Cerebellar cortex (tissue), 1 donor: ENCODE measurements around the gene GRK2.

Source experiments
- DNase-seq: peaks from one replicate; pipeline ENCODE4 v3.0.0-alpha.2; 2015; ENCODE audit warnings: low spot score

Gene GRK2

DNA sequence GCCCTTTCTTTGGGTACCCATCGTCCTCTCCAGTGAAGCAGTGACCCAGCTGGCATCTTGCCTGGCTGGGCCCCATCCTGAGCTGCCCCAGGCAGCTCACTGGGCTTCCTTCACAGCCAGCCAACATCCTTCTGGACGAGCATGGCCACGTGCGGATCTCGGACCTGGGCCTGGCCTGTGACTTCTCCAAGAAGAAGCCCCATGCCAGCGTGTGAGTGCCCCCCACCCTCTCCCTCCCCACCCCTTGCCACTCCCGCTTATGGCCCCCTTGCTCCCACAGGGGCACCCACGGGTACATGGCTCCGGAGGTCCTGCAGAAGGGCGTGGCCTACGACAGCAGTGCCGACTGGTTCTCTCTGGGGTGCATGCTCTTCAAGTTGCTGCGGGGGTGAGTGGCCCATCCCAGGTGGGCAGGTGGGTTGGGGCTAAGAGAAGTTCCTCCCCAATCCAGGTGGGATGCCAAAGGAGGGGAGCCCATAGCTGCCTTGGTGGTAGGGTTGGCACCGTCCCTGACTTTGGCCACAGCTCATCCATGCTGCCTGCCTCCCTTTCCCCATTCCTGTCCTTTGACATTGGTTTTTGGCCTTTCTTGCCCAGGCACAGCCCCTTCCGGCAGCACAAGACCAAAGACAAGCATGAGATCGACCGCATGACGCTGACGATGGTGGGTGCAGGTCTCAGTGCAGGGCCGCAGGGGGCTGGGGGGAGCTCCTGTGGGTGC lies 16.0 kb downstream of the GRK2 start:
- DNase-seq: no peak

- DNase-seq: no peak
These were observed 16.7 kb downstream of the GRK2 start for GRCh38 chr11:67282876-67283371.

- DNase-seq: no peak
These were observed 17.2 kb downstream of the GRK2 start for GRCh38 chr11:67283481-67283963.

GRCh38 chr11:67284811-67285540 lies 18.7 kb downstream of the GRK2 start:
- DNase-seq: no peak

GRCh38 chr11:67285541-67286498 lies 19.5 kb downstream of the GRK2 start:
- no peak for DNase-seq

DNA sequence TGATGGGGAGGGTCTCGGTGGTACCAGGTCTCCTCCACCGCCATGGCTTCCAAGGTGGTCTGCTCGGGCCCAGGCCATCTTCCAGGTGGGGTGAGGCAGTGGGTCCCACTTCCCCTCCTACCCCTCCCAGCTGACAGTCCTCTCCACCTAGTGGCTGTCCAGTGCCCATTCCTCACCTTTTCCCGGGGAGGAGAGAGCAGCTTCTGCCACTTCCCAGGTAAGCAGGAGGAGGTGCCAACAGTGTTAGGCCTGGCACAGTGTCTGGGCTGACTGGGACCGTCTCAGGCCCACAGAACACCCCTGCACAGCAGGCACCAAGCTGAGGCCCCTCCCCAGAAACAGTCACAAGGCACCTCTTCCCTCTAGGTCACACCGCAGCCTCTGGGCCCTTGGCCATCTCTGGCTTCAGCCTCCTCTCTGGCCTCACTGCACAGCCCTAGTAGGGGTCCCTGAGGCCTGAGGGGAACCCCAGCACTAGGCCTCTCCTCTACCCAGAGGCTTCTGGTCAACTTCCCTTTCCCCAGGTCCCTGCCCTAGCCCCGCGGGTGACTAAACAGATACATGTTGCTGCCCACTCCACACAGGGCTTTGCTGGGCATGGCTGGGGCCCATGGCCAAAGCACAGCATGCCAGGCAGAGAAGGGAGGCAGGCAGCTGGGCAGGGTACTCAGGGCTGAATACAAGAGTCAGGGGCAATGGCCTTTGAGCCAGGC lies 20.5 kb downstream of the GRK2 start:
- no peak for DNase-seq

DNA sequence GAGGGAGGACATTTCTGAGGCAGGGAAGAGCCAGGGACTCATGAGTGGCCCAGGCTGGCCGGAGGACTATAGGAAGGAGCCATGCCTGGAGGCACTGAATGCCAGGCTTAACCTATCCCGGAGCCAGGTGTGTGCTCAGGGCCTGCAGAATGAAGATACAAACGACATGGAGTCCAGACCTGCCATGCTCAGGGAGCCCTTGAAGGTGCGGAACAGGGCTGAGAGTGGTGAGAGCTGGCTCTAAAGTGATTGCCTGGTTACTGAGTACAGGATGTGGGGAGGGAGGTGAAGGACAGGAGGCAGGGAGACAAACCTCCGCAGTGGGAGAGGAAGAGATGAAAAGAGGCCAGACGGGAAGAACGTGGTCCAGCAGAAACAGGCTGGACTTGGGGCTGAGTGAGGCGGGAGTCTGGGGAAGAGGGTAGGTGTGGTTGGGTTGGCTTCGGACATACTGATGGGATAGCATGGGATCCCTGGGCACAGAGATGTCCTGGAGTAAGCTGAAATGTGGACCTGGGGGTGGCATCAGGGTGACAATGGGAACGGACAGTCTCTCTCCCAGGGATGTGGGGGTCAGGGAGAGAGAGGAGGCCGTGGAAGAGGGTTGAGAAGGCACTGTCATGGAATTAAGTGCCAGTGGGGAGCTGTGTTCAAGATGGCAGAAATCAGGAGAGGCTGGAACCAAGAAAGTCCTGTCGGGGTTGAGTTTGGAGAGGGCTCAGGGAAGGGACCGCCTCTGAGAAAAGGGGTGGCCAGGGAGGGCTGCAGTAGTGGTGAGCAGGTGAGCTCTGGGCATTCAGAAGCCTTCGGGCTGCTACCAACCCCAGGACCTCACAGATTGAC lies 21.3 kb downstream of the GRK2 start:
- no peak for DNase-seq

- DNase-seq: no peak
These were observed 21.9 kb downstream of the GRK2 start for GRCh38 chr11:67288198-67288451.

GRCh38 chr11:67288452-67289225 lies 22.4 kb downstream of the GRK2 start:
- peak; percentile 77 for DNase-seq

- DNase-seq: no peak
These were observed 23.0 kb downstream of the GRK2 start, which contains the start of gene ANKRD13D for GRCh38 chr11:67289226-67289650. TSS of gene ANKRD13D (plus strand) at chr11:67289303. CDS start at chr11:67289461, 158 bp downstream.

DNA sequence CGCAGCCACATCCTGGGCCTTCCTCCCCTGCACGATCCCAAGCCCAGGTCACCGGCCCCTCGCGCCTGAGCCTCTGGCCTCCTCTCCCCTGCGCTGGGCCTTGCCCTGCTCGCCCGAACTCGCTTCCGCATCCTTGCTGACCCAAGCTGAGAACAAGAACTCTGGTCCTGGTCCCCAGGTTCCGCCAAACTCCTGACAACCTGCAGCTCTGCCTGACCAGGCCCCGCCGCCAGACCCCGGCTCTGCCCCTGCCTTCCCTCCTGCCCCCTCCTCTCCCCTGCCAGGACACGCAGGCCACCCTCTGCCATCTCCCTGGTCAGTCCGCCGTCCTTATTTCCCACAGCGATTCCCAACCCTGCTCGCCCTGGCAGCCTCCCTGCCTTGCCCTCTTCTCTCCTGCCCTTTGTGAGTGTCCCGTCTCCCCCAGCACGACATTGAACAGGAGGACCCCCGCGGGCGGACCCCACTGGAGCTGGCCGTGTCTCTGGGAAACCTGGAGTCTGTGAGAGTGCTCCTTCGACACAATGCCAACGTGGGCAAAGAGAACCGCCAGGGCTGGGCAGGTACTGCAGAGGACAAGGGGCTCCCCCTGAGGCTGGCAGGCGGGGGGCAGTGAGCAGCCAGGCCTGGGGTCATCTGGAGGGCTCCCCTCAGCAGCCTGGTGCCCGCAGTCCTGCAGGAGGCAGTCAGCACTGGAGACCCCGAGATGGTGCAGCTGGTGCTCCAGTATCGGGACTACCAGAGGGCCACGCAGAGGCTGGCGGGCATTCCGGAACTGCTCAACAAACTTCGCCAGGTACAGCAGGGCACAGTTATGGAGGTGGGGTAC lies 23.6 kb downstream of the GRK2 start:
- DNase-seq: no peak

DNA sequence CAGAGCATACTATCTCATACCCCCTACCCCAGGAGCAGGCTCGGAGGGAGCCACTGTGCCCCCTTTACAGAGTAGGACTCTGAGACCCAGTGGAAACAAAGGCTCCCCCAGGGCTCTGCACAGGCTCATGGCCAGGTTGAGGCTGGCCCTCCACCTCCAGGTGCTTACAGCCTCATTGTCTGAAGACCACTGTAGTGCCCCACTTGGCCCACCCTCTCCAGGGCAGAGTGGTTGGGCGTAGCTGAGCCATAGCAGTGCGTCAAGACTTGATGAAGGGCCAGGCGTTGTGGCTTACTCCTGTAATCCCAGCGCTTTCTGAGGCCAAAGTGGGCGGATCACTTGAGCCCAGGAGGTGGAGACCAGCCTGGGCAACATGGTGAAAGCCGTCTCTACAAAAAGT lies 24.5 kb downstream of the GRK2 start:
- no peak for DNase-seq

DNA sequence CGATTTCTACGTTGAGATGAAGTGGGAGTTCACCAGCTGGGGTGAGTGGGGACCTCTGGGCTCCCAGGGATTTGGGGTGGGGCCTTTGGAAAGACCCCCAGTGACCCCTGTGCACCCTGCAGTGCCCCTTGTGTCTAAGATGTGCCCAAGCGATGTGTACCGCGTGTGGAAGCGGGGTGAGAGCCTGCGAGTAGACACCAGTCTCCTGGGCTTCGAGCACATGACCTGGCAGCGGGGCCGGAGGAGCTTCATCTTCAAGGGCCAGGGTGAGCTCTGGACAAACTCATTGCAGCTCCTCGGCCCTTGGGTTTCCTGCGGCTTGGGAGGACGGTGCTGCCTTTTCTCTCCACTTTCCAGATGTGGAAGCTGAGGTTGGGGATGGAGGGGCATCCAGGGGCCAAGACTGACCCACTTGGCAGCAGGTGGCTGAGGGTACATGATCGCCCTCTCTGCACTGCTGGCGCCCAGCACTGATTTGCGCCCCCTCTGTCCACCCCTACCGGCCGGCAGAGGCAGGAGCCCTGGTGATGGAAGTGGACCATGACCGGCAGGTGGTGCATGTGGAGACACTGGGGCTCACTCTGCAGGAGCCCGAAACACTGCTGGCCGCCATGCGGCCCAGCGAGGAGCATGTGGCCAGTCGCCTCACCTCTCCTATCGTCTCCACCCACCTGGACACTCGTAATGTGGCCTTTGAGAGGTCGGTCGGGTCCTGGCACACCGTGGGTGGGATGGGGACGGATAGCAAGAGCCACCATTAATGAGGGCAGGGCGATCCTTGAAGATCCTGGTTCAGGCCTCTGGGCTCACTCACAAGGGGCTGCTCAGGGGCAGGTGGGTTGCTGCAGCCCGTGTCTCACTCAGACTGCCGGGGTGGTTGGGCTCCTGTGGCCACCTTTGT lies 25.5 kb downstream of the GRK2 start:
- no peak for DNase-seq

DNA sequence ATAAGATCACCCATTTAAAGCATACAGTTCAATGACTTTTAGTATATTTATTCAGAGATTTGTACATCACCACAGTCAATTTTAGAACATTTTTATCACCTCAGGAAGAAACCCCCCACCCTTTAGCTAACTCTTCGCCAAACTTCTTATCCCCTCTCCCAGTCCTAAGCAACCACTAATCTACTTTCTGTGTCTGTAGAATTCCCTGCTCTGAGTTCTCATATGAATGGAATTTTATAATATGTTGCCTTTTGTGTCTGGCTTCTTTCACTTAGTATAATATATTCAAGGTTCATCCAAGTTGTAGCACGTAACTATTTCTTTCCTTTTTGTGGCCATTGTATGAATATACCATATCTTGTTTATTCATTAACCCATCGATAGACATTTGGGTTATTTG lies 26.4 kb downstream of the GRK2 start:
- DNase-seq: no peak

DNA sequence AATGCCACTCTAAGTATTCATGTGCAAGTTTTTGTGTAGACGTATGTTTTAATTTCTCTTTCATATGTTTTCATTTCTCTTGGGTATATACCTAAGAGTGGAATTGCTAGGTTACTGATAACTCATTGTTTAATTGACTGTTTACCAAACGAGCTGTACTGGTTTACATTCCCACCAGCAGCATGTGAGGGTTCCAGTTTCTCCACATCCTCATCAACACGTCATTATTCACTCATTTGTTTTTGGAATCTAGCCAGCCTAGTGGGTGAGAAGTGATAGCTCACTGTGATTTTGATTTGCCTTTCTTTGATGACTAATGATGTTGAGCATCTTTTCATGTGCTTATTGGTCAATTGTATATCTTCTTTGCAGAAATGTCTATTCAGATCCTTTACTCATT lies 26.8 kb downstream of the GRK2 start:
- DNase-seq: no peak

- no peak for DNase-seq
These were observed 29.6 kb downstream of the GRK2 start for GRCh38 chr11:67295846-67296245.

- no peak for DNase-seq
These were observed 32.5 kb downstream of the GRK2 start for GRCh38 chr11:67298786-67299185.
